B cell (primary cell): Measurements from ENCODE around the gene FXYD7. TPM values are rescaled to one million over a fixed set of nuclear protein-coding genes. Genes with fewer than 3 reads are reported as not detected.

Experiments used
- ATAC-seq: fragments of 200-7000 bp; cut with Tn5 transposase; one replicate; pipeline ENCODE4 v1.10.0; 2021; ENCODE audit warnings: low read depth, mild to moderate bottlenecking, moderate number of reproducible peaks, moderate library complexity
- CTCF ChIA-PET: fragments of 350-600 bp; sonication (Branson Sonifier 250); formaldehyde crosslinking; loops from one replicate; lab custom pipeline; 2021; ENCODE audit warnings: antibody characterized with exemption, inconsistent platforms; lab: Charles Lee
- POLR2A ChIA-PET: fragments of 350-600 bp; sonication (Branson Sonifier 250); formaldehyde crosslinking; loops from one replicate; lab custom pipeline; 2021; ENCODE audit warnings: antibody characterized with exemption; lab: Charles Lee
- DNase-seq: peaks from one replicate; pipeline ENCODE4 v3.0.0; 2013
- H2AFZ ChIP-seq: 2 replicates; pipeline ENCODE4 v1.6.1; 2012; ENCODE audit warnings: mild to moderate bottlenecking, low read depth, low read length; ENCODE audit not compliant: insufficient read depth, poor library complexity, severe bottlenecking
- H3K27ac ChIP-seq, 2 donors: 1 replicate in 1 of 2; 2 replicates in 1 of 2; pipeline ENCODE4 v1.5.1; 2012 to 2013; ENCODE audit warnings: low read length in 2 of 2, mild to moderate bottlenecking in 2 of 2, moderate library complexity in 1 of 2
- H3K27me3 ChIP-seq, 4 experiments: fragments of 200-600 bp in 1 of 4; sonication (generic) in 1 of 4; replicated peaks in 1 of 4; 1 replicate in 2 of 4; 2 replicates in 2 of 4; pipeline versions ENCODE4 v1.6.1 to v1.7.0; 2013 to 2016; ENCODE audit warnings: low read length in 3 of 4, mild to moderate bottlenecking in 2 of 4, mixed read lengths in 1 of 4, moderate library complexity in 1 of 4; ENCODE audit not compliant: insufficient read depth in 4 of 4, control insufficient read depth in 3 of 4; ENCODE audit errors: control extremely low read depth in 1 of 4
- H3K36me3 ChIP-seq, 2 experiments: replicated peaks in 1 of 2; 1 replicate in 1 of 2; 2 replicates in 1 of 2; pipeline versions ENCODE4 v1.6.1 to v1.7.1; 2013; ENCODE audit warnings: low read length in 1 of 2; ENCODE audit not compliant: insufficient read depth in 2 of 2, control insufficient read depth in 1 of 2; ENCODE audit errors: control extremely low read depth in 1 of 2, extremely low read depth in 1 of 2
- H3K4me1 ChIP-seq, 2 donors: fragments of 200-600 bp in 1 of 2; sonication (generic) in 1 of 2; 1 replicate in 1 of 2; 2 replicates in 1 of 2; pipeline versions ENCODE4 v1.5.1 to v1.6.1; 2013 to 2017; ENCODE audit warnings: low read length in 2 of 2; ENCODE audit not compliant: control insufficient read depth in 2 of 2, insufficient read depth in 2 of 2
- H3K4me2 ChIP-seq: replicated peaks from 2 replicates; pipeline ENCODE3; 2012; ENCODE audit warnings: mild to moderate bottlenecking, low read depth, low read length; ENCODE audit not compliant: poor library complexity, severe bottlenecking
- H3K4me3 ChIP-seq, 5 experiments: fragments of 200-600 bp in 1 of 5; sonication (generic) in 1 of 5; 1 replicate in 3 of 5; 2 replicates in 2 of 5; pipeline versions ENCODE4 v1.5.1 to v1.7.0; 2011 to 2016; ENCODE audit warnings: low read length in 4 of 5, mild to moderate bottlenecking in 4 of 5, low read depth in 2 of 5, control low read depth in 1 of 5, moderate library complexity in 1 of 5; ENCODE audit not compliant: insufficient read depth in 1 of 5; ENCODE audit errors: control extremely low read depth in 1 of 5, extremely low read depth in 1 of 5
- H3K79me2 ChIP-seq: fragments of 200-600 bp; sonication (generic); one replicate; pipeline ENCODE4 v1.6.0; 2016; ENCODE audit warnings: low read length; ENCODE audit not compliant: control insufficient read depth, insufficient read depth
- H3K9ac ChIP-seq: fragments of 200-600 bp; sonication (generic); 2 replicates; pipeline ENCODE4 v1.6.1; 2017; ENCODE audit warnings: mild to moderate bottlenecking, low read length, moderate library complexity
- H3K9me3 ChIP-seq, 3 donors: one replicate each; pipeline versions ENCODE4 v1.6.1 to v1.7.1; 2013; ENCODE audit warnings: low read length in 2 of 3; ENCODE audit not compliant: control insufficient read depth in 2 of 3, insufficient read depth in 1 of 3; ENCODE audit errors: control extremely low read depth in 1 of 3
- H4K20me1 ChIP-seq: 2 replicates; pipeline ENCODE4 v1.6.0; 2012; ENCODE audit warnings: mild to moderate bottlenecking, low read length; ENCODE audit not compliant: insufficient read depth, control insufficient read depth, poor library complexity, severe bottlenecking
- H3K27ac Mint-ChIP-seq: one replicate; pipeline ENCODE4 v1.8.0; 2021; ENCODE audit warnings: mixed read lengths
- H3K27me3 Mint-ChIP-seq: one replicate; pipeline ENCODE4 v1.8.0; 2021; ENCODE audit warnings: mixed read lengths
- H3K4me1 Mint-ChIP-seq: one replicate; pipeline ENCODE4 v1.8.0; 2021; ENCODE audit warnings: mixed read lengths
- H3K4me3 Mint-ChIP-seq: one replicate; pipeline ENCODE4 v1.8.0; 2021; ENCODE audit warnings: mixed read lengths
- H3K9me3 Mint-ChIP-seq: one replicate; pipeline ENCODE4 v1.8.0; 2022; ENCODE audit warnings: mixed read lengths; ENCODE audit not compliant: insufficient read depth
- EZH2 ChIP-seq: IDR thresholded peaks from 2 replicates; pipeline ENCODE4 v1.6.1; 2012; ENCODE audit warnings: borderline replicate concordance, low read depth, mild to moderate bottlenecking, moderate library complexity, low read length; ENCODE audit not compliant: insufficient read depth, poor library complexity, severe bottlenecking
- WGBS: methylation state at CpG from one replicate; pipeline ENCODE4 v1.1.5; 2013; ENCODE audit warnings: missing lambda C conversion rate; ENCODE audit not compliant: insufficient coverage; 5-methylcytosine and 5-hydroxymethylcytosine counted together
- intact Hi-C: fragments of 100-400 bp; cut with micrococcal nuclease; formaldehyde crosslinking; loops from one replicate; pipeline ENCODE4 v1.10.0; 2022
- polyA plus RNA-seq: library from polyadenylated mRNA; depleted of rRNA; stranded (reverse); fragments of >200 nt; gene quantifications from 2 replicates; pipeline ENCODE4 v1.2.3, GENCODE V29; 2012
- total RNA-seq, 2 donors: library from RNA; stranded (reverse); fragments of 120-200 nt in 1 of 2; gene quantifications; 1 replicate in 1 of 2; 2 replicates in 1 of 2; pipeline versions ENCODE4 v1.2.3 to v1.2.4, GENCODE V29; 2013 to 2022
- TF ChIP-seq, protein P1 (sequence below): fragments of 200-600 bp; IDR thresholded peaks from one replicate; pipeline ENCODE4 v1.8.0; 2022; ENCODE audit warnings: antibody characterized with exemption, mild to moderate bottlenecking

FXYD7 gene
- total and polyA plus RNA-seq, 2 donors (not counting 1 experiment from before 2014, with no cell fraction given): 3.8 to 27.4 TPM

DNA sequence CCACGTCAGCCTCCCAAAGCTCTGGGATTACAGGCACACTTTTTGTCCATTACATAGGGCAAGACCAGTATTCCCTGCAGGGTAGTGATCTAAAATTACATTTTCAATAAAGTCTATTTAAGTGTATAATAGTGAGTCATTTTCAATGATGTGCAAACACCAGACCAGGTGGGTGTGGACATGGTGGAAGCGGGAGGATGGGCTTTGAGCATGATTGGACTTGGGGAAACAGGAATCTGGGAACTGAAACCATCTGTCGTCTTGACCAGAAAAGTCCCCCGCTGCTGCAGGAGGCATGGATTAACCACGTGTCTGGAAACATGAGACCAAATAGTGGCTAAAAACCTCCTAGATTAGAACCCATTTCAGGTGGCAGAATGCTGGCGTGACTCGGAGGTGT lies 22.6 kb upstream of the FXYD7 start:
- H3K4me3 ChIP-seq: no peak overlapping the region
- ATAC-seq: no peak
- DNase-seq: no peak
- H3K4me1 ChIP-seq: peaks cover 10 to 17% of the 10 kb centered on the region in 2 donors
- CTCF ChIA-PET: interaction anchor here (1.0 kb wide), 1 partner anchor 34 kb away, joined by 3 read pairs; no protein-coding TSS in a partner anchor
- H3K4me2 ChIP-seq: no peak overlapping the region
- no peaks in the 10 kb centered on the region for H3K9me3 Mint-ChIP-seq
- no peak overlapping the region for H2AFZ ChIP-seq
- WGBS: 59% methylated on average over 6 of the region's 7 CpGs
- H3K4me1 Mint-ChIP-seq: peaks cover 17% of the 10 kb centered on the region
- H3K27me3 ChIP-seq: peaks cover 0 to 2% (median 0%) of the 10 kb centered on the region in 4 experiments
- POLR2A ChIA-PET: no interaction called here
- H3K27ac Mint-ChIP-seq: no peak overlapping the region
- H3K9ac ChIP-seq: no peak overlapping the region
- no peak overlapping the region for H3K27ac ChIP-seq
- no peaks in the 10 kb centered on the region for H3K36me3 ChIP-seq
- H3K79me2 ChIP-seq: no peaks in the 10 kb centered on the region
- TF ChIP-seq, protein P1, sequence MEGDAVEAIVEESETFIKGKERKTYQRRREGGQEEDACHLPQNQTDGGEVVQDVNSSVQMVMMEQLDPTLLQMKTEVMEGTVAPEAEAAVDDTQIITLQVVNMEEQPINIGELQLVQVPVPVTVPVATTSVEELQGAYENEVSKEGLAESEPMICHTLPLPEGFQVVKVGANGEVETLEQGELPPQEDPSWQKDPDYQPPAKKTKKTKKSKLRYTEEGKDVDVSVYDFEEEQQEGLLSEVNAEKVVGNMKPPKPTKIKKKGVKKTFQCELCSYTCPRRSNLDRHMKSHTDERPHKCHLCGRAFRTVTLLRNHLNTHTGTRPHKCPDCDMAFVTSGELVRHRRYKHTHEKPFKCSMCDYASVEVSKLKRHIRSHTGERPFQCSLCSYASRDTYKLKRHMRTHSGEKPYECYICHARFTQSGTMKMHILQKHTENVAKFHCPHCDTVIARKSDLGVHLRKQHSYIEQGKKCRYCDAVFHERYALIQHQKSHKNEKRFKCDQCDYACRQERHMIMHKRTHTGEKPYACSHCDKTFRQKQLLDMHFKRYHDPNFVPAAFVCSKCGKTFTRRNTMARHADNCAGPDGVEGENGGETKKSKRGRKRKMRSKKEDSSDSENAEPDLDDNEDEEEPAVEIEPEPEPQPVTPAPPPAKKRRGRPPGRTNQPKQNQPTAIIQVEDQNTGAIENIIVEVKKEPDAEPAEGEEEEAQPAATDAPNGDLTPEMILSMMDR: no peak
- no peak for TF ChIP-seq EZH2
- H3K9me3 ChIP-seq: no peaks in the 10 kb centered on the region
- H4K20me1 ChIP-seq: no peaks in the 10 kb centered on the region
- intact Hi-C loops: loop anchor here (5.0 kb wide), 1 partner anchor 33 kb away; no protein-coding TSS in a partner anchor
- no peak overlapping the region for H3K4me3 Mint-ChIP-seq
- H3K27me3 Mint-ChIP-seq: no peaks in the 10 kb centered on the region

DNA sequence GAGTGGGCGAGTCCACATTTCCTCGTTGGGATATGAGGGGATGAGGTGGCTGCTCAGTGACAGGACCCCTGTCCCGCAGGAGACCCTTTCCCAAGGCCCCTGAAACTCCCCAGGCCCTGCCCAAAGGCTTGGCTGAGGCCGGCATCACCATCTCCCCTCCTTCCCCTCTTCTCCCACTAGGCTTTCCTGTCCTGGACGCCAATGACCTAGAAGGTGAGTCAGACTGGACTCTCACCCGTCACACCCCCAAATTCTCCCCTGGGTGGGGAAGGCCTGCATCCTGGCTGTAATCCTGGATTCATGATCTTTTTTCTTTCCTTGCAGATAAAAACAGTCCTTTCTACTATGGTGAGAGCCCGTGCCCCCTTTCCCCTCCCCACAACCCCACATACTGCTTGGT lies 22.2 kb upstream of the FXYD7 start:
- Histone ChIP-seq H4K20me1 (no peaks in the 10 kb centered on the region), H3K9ac (no peak overlapping the region), H3K4me1 (peaks cover 10 to 17% of the 10 kb centered on the region in 2 donors), H2AFZ (no peak overlapping the region), H3K27ac (no peak overlapping the region), H3K4me2 (no peak overlapping the region), H3K27me3 (no peaks in the 10 kb centered on the region), H3K79me2 (no peaks in the 10 kb centered on the region), H3K36me3 (no peaks in the 10 kb centered on the region), H3K4me3 (no peak overlapping the region), H3K9me3 (no peaks in the 10 kb centered on the region)
- H3K4me3 Mint-ChIP-seq: no peak overlapping the region
- H3K9me3 Mint-ChIP-seq: no peaks in the 10 kb centered on the region
- WGBS: 85% methylated on average over 6 of the region's 7 CpGs
- H3K27ac Mint-ChIP-seq: no peak overlapping the region
- H3K27me3 Mint-ChIP-seq: no peaks in the 10 kb centered on the region
- peaks cover 15% of the 10 kb centered on the region for H3K4me1 Mint-ChIP-seq
- CTCF ChIA-PET: no interaction called here
- no peak for ATAC-seq
- TF ChIP-seq EZH2: no peak
- TF ChIP-seq, protein P1: no peak
- intact Hi-C loops: loop anchor here (5.0 kb wide), 1 partner anchor 34 kb away; no protein-coding TSS in a partner anchor
- DNase-seq: no peak
- POLR2A ChIA-PET: no interaction called here
